ENCODE results near the gene SPATS2L.

DNA sequence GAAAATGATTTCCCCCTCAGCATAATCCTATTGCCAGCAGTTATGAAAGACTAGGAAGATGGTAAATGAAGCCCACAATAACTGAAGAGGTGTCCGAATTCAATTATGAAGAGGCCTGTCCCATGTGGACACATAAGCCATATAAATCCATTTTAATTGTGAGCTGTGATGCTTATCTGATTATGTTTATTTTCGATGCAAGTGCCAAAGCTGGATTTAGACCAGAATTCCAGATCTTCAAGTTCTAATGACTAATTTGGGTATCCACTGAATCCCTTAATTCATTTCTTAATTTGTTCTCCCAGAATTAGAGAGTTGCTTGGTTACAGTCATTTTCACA is 24.5 kb downstream of the SPATS2L start:
- TF ChIP-seq GLI4 (tag by site-specific recombination; IDR thresholded peaks at IDR 0.05) (no peak), TRIM28 (IDR thresholded peaks at IDR 0.05; ENCODE audit: borderline replicate concordance, low read length) (no peak), ZNF335 (tag by site-specific recombination; conservative IDR thresholded peaks at IDR 0.05) (no peak), HOXA7 (CRISPR knock-in tag; IDR thresholded peaks at IDR 0.05; ENCODE audit: borderline replicate concordance) (no peak), ZBTB21 (tag by site-specific recombination; IDR thresholded peaks at IDR 0.05) (no peak), ZNF10 (tag by site-specific recombination; IDR thresholded peaks at IDR 0.05) (no peak), SP2 (tag by site-specific recombination; IDR thresholded peaks at IDR 0.05) (no peak), ZNF792 (tag by site-specific recombination; IDR thresholded peaks at IDR 0.05) (no peak), ZNF366 (tag by site-specific recombination; conservative IDR thresholded peaks at IDR 0.05) (no peak)
- TF ChIP-seq, protein P1, sequence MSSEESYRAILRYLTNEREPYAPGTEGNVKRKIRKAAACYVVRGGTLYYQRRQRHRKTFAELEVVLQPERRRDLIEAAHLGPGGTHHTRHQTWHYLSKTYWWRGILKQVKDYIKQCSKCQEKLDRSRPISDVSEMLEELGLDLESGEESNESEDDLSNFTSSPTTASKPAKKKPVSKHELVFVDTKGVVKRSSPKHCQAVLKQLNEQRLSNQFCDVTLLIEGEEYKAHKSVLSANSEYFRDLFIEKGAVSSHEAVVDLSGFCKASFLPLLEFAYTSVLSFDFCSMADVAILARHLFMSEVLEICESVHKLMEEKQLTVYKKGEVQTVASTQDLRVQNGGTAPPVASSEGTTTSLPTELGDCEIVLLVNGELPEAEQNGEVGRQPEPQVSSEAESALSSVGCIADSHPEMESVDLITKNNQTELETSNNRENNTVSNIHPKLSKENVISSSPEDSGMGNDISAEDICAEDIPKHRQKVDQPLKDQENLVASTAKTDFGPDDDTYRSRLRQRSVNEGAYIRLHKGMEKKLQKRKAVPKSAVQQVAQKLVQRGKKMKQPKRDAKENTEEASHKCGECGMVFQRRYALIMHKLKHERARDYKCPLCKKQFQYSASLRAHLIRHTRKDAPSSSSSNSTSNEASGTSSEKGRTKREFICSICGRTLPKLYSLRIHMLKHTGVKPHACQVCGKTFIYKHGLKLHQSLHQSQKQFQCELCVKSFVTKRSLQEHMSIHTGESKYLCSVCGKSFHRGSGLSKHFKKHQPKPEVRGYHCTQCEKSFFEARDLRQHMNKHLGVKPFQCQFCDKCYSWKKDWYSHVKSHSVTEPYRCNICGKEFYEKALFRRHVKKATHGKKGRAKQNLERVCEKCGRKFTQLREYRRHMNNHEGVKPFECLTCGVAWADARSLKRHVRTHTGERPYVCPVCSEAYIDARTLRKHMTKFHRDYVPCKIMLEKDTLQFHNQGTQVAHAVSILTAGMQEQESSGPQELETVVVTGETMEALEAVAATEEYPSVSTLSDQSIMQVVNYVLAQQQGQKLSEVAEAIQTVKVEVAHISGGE (tag by site-specific recombination; conservative IDR thresholded peaks at IDR 0.05; ENCODE audit: low read depth), result no peak
- TF ChIP-seq, protein P2, sequence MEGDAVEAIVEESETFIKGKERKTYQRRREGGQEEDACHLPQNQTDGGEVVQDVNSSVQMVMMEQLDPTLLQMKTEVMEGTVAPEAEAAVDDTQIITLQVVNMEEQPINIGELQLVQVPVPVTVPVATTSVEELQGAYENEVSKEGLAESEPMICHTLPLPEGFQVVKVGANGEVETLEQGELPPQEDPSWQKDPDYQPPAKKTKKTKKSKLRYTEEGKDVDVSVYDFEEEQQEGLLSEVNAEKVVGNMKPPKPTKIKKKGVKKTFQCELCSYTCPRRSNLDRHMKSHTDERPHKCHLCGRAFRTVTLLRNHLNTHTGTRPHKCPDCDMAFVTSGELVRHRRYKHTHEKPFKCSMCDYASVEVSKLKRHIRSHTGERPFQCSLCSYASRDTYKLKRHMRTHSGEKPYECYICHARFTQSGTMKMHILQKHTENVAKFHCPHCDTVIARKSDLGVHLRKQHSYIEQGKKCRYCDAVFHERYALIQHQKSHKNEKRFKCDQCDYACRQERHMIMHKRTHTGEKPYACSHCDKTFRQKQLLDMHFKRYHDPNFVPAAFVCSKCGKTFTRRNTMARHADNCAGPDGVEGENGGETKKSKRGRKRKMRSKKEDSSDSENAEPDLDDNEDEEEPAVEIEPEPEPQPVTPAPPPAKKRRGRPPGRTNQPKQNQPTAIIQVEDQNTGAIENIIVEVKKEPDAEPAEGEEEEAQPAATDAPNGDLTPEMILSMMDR (tag by site-specific recombination; IDR thresholded peaks at IDR 0.05), result no peak
- TF ChIP-seq, protein P3, sequence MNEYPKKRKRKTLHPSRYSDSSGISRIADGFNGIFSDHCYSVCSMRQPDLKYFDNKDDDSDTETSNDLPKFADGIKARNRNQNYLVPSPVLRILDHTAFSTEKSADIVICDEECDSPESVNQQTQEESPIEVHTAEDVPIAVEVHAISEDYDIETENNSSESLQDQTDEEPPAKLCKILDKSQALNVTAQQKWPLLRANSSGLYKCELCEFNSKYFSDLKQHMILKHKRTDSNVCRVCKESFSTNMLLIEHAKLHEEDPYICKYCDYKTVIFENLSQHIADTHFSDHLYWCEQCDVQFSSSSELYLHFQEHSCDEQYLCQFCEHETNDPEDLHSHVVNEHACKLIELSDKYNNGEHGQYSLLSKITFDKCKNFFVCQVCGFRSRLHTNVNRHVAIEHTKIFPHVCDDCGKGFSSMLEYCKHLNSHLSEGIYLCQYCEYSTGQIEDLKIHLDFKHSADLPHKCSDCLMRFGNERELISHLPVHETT (tag by site-specific recombination; IDR thresholded peaks at IDR 0.05), result no peak

Data from HEK293 (cell line).